Putamen (tissue), 1 donor: Measurements from ENCODE around the gene RPL3.
"Not testable (repeated sequence)": the region's sequence is repeated elsewhere in the genome, so short reads cannot be mapped to it uniquely, and the experiment has no call there.

ENCODE experiments used
- DNase-seq: peaks from one replicate; pipeline ENCODE4 v3.0.0-alpha.2; 2016; ENCODE audit warnings: low spot score

RPL3 gene

GRCh38 chr22:39319284-39320022, at the start of gene RPL3:
RPL3 (minus strand) TSS chr22:39319623; CDS start chr22:39319597, 26 bp downstream.
- DNase-seq: peak; percentile 98

- DNase-seq: no peak
These were observed 49.8 kb upstream of the RPL3 start for GRCh38 chr22:39369186-39369585.

- no peak for DNase-seq
These were observed 49.1 kb upstream of the RPL3 start for GRCh38 chr22:39368461-39368911.

GRCh38 chr22:39367035-39367434, 47.6 kb upstream of the RPL3 start:
- DNase-seq: no peak

- no peak for DNase-seq
These were observed 46.0 kb upstream of the RPL3 start for GRCh38 chr22:39365492-39365780.

GRCh38 chr22:39364714-39365491, 45.5 kb upstream of the RPL3 start:
- no peak for DNase-seq

GRCh38 chr22:39363751-39364515, 44.5 kb upstream of the RPL3 start:
- DNase-seq: no peak

- no peak for DNase-seq
These were observed 43.5 kb upstream of the RPL3 start for GRCh38 chr22:39362932-39363331.

- no peak for DNase-seq
These were observed 42.8 kb upstream of the RPL3 start for GRCh38 chr22:39362271-39362670.

- DNase-seq: no peak
These were observed 42.1 kb upstream of the RPL3 start for GRCh38 chr22:39361496-39361895.

GRCh38 chr22:39360674-39361413, 41.4 kb upstream of the RPL3 start:
- no peak for DNase-seq

GRCh38 chr22:39360242-39360641, 40.8 kb upstream of the RPL3 start:
- DNase-seq: no peak

GRCh38 chr22:39359659-39360195, 40.3 kb upstream of the RPL3 start:
- no peak for DNase-seq

- not testable (repeated sequence) for DNase-seq
These were observed 38.8 kb upstream of the RPL3 start for GRCh38 chr22:39358197-39358596.

- DNase-seq: not testable (repeated sequence)
These were observed 38.0 kb upstream of the RPL3 start for GRCh38 chr22:39357110-39358108.

GRCh38 chr22:39356464-39356863, 37.0 kb upstream of the RPL3 start:
- DNase-seq: no peak

GRCh38 chr22:39355805-39356204, 36.4 kb upstream of the RPL3 start:
- DNase-seq: not testable (repeated sequence)

- no peak for DNase-seq
These were observed 35.7 kb upstream of the RPL3 start for GRCh38 chr22:39355080-39355479.

- no peak for DNase-seq
These were observed 33.9 kb upstream of the RPL3 start for GRCh38 chr22:39353346-39353745.

GRCh38 chr22:39352306-39352891, 33.0 kb upstream of the RPL3 start:
- no peak for DNase-seq
